GOT3 (cell line): ENCODE measurements around the gene SMTNL1.

Source experiments
- DNase-seq: peaks from one replicate; lab custom pipeline; 2025; ENCODE audit warnings: mixed read lengths; lab: John Stamatoyannopoulos, UW

Gene SMTNL1

GRCh38 chr11:57588046-57588710 lies 50.8 kb downstream of the SMTNL1 start:
- DNase-seq: no peak

- no peak for DNase-seq
Measured at GRCh38 chr11:57596266-57596885, 59.0 kb downstream of the SMTNL1 start.

- DNase-seq: no peak
Measured at GRCh38 chr11:57597461-57597915, 60.1 kb downstream of the SMTNL1 start, which contains the start of gene SERPING1. TSS of gene SERPING1 (plus strand) at chr11:57597685. CDS start at chr11:57598271, 586 bp downstream.

GRCh38 chr11:57597916-57598830 lies 60.8 kb downstream of the SMTNL1 start:
- no peak for DNase-seq

- DNase-seq: no peak
Measured at GRCh38 chr11:57598831-57599155, 61.4 kb downstream of the SMTNL1 start.

GRCh38 chr11:57599381-57599780 lies 62.0 kb downstream of the SMTNL1 start:
- DNase-seq: no peak
